Tongue (tissue), 2 donors: ENCODE measurements around the gene CHKA. TPM values are rescaled to one million over a fixed set of nuclear protein-coding genes. Genes with fewer than 3 reads are reported as not detected.

ENCODE experiments used
- DNase-seq: peaks from one replicate; pipeline ENCODE4 v3.0.0-alpha.2; 2015
- total RNA-seq: library from RNA; depleted of rRNA; stranded (reverse); fragments of >200 nt; gene quantifications from one replicate; pipeline ENCODE4 v1.2.3, GENCODE V29; 2014

Gene CHKA
- 19.0 TPM for total RNA-seq

GRCh38 chr11:68121067-68121899 lies at the start of gene CHKA:
Gene CHKA, minus strand, starts transcription at chr11:68121388. Its CDS starts 211 bp downstream, at chr11:68121177.
- peak; percentile 98 for DNase-seq

GRCh38 chr11:68169442-68169841 lies 48.3 kb upstream of the CHKA start:
- DNase-seq: no peak

- no peak for DNase-seq
Observed at GRCh38 chr11:68168694-68169093, 47.5 kb upstream of the CHKA start.

GRCh38 chr11:68167474-68167873 lies 46.3 kb upstream of the CHKA start:
- DNase-seq: no peak

- DNase-seq: no peak
Observed at GRCh38 chr11:68166969-68167368, 45.8 kb upstream of the CHKA start.

GRCh38 chr11:68165601-68166000 lies 44.4 kb upstream of the CHKA start:
- no peak for DNase-seq

GRCh38 chr11:68164437-68164836 lies 43.2 kb upstream of the CHKA start:
- DNase-seq: no peak

- DNase-seq: no peak
Observed at GRCh38 chr11:68163691-68164090, 42.5 kb upstream of the CHKA start.

- no peak for DNase-seq
Observed at GRCh38 chr11:68160100-68160695, 39.0 kb upstream of the CHKA start.

- DNase-seq: no peak
Observed at GRCh38 chr11:68159665-68160064, 38.5 kb upstream of the CHKA start.

GRCh38 chr11:68159161-68159560 lies 38.0 kb upstream of the CHKA start:
- DNase-seq: no peak

GRCh38 chr11:68158580-68158979 lies 37.4 kb upstream of the CHKA start:
- DNase-seq: no peak

- DNase-seq: no peak
Observed at GRCh38 chr11:68153742-68154141, 32.6 kb upstream of the CHKA start.

GRCh38 chr11:68150037-68150436 lies 28.8 kb upstream of the CHKA start:
- DNase-seq: no peak

GRCh38 chr11:68149417-68149816 lies 28.2 kb upstream of the CHKA start:
- DNase-seq: no peak

GRCh38 chr11:68148879-68149278 lies 27.7 kb upstream of the CHKA start:
- DNase-seq: no peak

- no peak for DNase-seq
Observed at GRCh38 chr11:68148071-68148805, 27.1 kb upstream of the CHKA start.

- DNase-seq: peak; percentile 62
Observed at GRCh38 chr11:68146704-68147474, 25.7 kb upstream of the CHKA start.

- DNase-seq: peak; percentile 24
Observed at GRCh38 chr11:68146010-68146540, 24.9 kb upstream of the CHKA start.

GRCh38 chr11:68145120-68145866 lies 24.1 kb upstream of the CHKA start:
- DNase-seq: no peak

- DNase-seq: no peak
Observed at GRCh38 chr11:68143310-68143689, 22.1 kb upstream of the CHKA start.
